RPMI8226 (cell line): ENCODE data around the gene CCL7.
"Not testable (repeated sequence)": the region's sequence is repeated elsewhere in the genome, so short reads cannot be mapped to it uniquely, and the experiment has no call there.

Experiments
- DNase-seq: peaks from one replicate; pipeline ENCODE4 v3.0.0-alpha.2; 2015

CCL7 gene

DNA sequence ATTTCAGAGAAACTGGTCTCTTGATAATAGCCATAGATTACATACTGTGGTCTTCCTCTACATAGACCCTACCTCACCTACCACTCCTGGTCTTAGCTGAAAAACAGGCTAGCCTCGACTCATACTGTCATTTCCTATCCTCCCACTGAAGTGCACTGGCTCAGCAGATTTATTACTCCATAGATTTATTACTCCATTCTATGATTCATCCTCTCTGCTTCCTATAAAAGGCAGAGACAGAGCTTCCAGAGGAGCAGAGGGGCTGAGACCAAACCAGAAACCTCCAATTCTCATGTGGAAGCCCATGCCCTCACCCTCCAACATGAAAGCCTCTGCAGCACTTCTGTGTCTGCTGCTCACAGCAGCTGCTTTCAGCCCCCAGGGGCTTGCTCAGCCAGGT lies at the start of gene CCL7:
CCL7 (plus strand) TSS at position 253 of the 400 bp plus-strand sequence; CDS start at position 323, 70 bp downstream.
- DNase-seq: no peak

DNA sequence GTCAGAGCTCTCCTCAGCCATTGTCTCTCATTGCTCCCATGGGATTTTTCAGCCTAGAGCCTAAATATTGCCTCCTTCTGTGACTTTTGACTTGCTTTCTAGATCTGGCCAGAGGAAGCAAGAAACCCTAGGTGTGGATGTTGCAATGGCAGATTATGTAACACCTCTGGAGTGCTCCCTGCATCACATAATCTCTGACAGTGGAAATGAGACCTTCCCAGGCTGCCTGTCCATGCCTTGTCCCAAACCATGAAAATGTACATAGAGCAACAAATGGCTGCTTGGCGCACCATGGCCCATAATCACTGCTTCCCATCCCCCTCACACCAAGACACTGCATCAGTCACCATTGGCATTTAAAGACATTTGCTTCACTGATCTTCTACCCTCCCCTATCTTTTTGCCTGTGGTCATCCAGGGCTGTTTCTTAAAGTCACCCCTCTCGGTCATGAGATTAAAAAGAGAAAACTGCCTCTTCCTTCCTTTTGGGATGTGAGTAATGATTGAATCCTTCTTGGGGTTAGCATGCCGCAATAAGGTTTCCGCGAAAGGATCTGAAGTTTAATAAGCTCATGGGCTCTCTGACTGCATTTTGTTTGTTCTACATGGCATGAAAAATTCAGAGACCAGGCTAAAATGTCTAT lies 49.1 kb upstream of the CCL7 start:
- no peak for DNase-seq

DNA sequence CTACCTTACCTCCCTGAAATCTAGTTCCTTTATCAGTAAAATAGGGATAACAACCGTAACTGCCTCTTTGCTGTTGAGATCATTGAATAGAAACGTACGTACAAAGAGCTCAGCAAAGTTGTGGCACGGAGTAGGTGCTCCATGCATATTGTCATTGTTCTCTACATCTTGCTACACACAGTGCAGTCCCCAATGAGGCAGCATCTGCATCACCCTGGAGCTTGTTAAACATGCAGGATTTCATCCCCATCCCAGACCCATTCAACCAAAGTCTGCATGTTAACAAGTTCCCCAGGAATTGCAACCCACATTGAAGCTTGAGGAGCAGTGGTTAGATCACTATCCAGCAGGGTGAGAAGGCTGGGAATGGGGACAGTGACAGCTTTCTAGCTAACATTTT lies 48.6 kb upstream of the CCL7 start:
- DNase-seq: no peak

DNA sequence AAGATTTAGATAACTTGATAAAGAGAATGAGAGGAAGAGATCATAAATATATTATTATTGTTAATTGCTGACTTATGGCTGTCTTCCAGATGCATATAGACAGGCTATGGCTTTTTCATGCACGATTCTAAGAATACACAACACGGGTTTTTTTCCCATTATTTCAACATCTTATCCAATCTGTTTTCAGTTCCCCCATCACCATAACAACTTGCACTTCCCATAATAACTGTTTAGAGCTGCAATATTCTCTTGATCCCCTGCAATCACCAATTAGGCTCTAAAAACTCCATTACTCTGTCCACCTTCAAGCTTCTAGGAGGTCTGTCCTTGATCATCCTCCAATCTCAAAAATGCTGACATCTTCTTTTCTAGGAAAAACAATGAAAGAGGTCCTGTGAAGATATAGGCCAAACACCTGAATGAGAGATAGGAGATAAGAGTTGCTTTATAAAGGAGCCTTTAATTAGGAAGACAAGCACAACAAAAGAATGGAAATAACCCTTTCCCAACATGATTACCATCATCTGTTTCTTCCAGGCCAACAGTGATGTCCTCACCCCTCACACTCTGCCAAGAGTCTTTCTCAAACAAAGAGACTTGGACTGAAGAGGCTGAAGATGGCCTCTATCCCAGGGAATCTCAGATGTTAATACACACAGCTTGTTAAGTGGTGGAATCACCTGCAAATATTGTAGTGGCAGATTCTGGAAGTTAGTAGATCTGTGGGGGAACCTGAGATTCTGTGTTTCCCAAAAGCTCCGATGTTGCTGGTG lies 47.1 kb upstream of the CCL7 start:
- DNase-seq: no peak

DNA sequence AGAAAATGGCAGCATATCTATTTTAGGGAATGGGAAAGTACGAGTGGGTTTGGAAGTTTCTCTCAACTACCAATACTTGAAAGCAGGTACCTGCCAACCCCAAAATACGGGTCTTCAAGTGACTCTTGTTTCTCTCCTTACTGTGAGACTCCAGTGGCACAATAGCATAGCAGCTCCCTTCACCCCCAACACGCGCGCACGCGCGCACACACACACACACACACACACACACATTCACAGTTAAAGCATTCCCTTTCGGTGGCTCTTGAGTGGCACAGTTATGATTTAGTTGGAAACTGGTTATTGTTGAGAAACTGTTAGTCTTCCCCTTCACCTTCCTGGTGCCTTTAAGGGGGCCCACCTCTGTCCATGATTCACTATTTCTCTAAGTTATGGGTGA lies 45.0 kb upstream of the CCL7 start:
- DNase-seq: no peak

DNA sequence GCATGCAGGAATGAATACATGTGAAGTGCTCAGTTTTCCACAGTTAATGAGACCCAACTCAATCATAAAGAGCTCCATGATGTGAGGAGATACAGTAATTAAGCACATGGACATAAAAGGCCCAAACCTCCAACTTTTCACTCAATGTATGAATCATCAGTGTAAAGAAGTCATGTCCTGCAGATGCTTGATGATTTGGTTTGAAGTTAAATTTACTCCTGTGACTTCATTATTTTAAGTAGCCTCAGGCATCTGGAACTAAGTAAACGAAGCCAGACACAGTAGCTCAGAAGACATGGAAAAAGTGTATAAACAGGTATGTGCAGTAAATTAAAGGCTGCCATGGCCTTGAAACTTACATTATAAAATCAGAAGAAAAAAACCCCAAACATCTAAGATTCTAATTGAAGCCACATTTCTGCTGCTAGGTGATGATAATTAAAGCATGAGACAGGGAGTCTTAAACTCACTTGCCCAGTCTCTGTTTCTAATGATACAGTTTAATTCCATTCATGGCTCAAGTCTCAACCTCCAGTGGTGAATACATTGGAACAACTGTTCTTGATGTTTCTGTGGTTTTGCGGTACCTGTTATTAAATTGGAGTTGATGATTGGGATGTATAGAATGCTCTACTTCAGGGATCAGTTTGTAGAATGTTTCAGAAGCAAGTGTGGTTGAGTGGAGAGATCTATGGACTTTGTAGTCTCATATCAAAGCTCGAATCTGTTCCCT lies 43.8 kb upstream of the CCL7 start:
- no peak for DNase-seq

DNA sequence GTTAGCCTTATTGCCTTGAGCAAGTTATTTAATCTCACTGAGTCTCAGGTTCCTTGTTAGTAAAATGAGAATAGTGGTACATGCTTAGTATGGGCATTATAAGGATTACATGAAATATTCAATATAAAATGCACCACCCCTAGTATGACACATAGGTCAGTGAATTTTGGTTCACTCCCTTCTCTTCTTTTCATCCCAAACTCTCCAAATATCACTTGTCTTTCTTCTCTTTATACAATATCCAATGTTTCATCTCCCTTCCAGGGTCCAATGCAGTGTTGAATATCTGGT lies 43.3 kb upstream of the CCL7 start:
- DNase-seq: no peak

DNA sequence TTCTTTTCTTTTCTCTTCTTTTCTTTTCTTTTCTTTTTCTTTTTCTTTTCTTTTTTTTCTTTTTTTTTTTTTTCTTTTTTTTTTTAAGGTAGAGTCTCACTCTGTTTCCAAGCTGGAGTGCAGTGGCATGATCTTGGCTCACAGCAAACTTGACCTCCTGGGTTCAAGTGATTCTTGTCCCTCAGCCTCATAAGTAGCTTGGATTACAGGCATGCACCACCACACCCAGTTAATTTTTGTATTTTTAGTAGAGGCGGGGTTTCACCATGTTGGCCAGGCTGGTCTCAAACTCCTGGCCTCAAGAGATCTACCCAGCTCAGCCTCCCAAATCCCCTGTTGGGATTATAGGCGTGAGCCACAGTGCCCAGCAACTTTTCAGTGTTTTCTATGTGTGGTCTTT lies 42.7 kb upstream of the CCL7 start:
- DNase-seq: not testable (repeated sequence)

DNA sequence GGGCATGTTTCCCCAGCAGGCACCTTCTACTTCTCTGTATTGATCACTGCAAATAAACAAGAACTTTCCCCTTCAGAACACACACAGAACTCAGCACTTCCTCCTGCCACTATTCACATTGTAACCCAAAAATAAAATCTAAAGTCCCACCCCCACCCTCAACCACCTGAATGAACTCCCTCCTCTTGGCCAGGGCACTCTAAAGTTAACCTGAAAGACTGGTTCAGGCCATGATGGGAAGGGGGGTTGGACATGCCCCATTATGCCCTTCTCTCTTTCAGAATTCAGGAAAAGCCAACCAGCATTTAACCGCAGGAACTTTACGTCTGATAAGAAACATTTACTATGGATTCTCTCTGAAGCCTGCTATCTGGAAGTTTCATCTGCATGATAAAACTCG lies 42.3 kb upstream of the CCL7 start:
- DNase-seq: no peak

DNA sequence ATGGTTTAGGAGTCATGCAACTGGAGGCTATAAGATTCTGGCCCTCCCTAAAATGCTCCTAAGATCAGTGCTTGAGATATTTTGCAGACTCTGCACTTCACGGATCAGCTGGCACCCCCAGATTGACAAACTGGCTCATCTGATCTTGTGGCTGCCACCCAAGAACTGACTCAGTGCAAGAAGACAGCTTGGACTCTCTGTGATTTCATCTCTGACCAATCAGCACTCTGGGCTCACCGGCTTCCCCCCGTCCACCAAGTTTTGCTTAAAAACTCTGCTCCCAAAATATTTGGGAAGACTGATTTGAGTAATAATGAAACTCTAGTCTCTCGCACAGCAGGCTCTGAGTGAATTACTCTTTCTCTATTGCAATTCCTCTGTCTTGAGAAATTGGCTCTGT lies 41.2 kb upstream of the CCL7 start:
- no peak for DNase-seq

DNA sequence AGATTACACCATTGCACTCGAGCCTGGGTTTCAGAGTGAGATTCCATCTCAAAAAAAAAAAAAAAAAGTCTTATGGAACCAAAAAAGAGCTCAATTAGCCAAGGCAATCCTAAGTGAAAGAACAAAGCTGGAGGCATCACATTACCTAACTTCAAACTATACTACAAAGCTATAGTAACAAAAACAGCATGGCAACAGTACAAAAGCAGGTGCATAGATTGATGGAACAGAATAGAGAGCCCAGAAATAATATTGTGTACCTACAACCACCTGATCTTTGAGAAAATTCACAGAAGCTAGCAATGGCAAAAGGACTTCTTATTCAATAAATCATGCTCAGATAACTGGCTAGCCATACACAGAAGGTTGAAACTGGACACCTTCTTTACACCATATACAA lies 39.7 kb upstream of the CCL7 start:
- no peak for DNase-seq

DNA sequence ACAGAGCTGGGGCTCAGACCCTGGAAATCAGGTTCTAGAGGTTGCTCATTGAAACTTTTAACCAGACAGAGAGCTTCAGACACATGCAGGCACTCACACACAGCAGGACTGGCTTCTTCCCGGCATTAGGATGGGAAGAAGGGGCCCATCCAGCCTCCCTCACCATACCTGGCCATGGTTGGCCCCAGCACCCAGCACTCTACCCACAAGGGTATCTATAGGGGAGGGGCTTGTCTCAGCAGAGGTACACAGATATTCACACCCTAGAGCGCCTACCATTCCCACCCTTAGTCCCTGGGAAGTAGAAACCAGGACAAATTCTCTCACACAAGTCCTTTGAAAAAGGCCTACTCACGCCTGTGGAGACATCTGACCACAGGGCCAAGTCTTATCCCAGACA lies 35.4 kb upstream of the CCL7 start:
- no peak for DNase-seq

DNA sequence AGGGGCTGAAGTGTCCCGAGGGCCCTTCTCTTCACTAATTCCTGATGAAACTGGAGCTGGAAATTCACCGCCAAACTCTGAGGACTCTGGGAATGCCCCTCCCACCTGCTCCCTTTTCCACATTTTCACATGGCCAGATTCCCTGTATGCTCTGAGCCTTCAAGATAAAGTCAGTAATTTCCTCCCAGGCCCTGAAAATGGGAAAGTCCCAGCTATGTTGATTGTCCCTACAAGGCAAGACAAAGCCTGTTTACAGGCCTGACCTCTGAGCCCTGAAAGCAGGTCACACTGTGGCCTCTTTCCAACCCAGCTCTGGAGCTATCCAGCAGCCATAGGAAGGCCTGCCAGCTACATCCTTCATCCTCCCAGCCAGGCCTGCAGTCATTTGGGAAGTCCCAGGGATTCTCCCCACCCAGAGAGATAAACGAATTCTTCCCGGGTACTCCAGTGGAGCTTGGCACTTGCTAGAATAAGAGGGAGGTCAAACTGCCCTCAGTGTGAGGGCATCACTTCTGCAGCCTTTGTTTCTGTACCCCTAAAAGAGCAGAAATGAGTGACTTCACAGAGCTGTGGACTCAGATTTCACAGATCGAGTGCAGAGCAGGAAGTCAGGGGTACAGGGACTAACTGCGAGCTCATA lies 34.5 kb upstream of the CCL7 start:
- DNase-seq: no peak

DNA sequence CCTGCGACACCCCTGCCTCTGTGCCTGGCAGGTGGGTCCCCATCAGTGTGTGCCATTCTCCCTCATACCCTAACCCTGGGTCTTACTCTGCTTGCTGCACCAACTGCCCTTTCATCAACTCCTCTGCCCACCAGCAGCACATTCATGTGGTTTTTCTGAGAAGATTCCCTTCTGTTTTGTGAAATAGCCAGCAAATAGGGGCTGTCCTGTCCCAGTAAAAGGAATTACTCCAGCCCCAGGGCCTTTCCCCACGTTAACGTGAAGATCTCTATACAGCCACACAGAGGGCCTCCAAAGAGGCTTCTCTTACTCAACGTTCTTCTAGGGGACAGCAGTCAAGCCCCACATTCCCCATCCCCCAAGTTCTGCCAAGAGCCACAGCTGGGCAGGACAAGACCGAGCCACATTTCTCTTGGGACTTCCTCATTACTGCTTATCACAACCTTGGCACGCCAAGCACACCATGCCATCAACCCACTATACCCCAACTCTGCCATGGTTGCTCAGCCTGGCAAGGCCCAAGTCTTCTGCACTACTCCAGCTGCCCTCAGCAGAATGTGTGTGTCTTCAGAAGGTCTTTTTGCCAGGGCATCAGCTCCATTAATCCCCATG lies 33.6 kb upstream of the CCL7 start:
- DNase-seq: no peak

DNA sequence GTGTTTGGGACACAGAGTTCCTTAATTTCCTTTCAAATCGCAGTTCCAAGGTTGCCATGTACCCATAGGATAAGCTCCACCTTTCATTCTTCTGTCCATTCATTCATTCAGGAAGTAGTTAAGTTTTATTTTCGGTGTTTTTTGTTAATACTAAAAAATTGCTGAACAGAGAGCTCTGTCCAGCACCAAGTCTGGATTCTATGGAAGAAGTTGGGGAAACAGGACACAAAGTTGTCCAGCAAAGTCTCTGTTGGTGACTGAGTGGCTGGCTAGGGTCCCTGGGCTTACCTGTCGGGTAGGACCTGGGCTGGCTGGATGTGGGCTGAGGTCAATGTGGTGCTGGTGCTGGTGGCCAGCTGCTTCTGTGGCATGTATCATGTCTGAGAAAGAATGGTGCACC lies 32.6 kb upstream of the CCL7 start:
- DNase-seq: no peak

DNA sequence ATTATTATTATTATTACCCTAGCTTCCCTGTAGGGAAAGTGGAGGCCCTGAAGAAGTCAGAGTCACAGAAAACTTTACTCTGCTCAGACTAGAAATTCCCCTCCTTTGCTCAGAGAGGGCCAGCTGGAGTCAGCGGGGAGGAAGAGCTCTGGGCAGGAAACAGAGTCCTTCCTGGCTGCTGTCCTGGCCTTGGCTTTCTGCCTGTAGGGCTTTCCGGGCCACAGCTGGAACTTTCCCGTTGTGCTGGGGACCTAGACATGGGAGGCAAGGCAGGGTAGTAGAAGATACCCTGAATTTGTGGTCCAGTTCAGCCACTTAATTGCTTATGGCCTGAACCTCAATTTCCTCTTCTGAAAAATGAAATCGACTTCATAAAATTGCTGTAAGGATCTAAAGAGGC lies 29.0 kb upstream of the CCL7 start:
- DNase-seq: no peak

DNA sequence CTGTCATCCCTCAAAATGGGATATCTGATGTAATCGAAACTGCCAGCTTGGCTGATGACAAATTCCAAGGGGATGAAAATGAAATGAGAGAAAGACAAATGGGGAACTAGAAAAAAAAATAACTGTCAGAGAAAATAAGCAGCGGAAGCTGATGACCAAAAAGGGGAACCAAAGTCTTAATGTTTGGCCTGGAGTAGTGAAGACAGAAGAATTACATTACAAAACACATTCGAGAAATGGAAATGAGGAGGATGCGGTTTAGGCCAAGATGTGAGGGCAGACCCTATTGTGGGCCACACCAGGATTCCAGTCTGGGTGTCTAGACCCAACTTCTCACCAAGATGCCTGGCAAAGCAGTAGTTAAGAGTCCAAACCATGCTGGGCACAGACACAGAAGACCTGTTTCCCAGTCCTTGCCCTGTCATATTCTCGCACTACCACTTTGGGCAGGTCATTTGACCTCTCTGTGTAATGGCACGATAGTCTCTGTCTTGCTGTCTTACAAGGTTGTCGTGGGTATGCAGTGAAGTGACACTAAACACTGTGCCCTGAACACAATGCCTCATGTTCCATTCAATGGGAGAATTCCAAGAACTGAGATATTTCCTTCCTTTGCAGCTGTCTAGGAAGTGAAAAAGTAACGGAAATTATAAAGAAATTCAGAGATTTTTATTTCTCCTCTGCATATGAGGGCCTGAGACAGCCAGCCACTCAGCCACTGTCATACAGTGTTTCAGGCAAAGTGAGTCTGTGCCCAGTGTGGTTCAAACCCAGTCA lies 27.2 kb upstream of the CCL7 start:
- no peak for DNase-seq

DNA sequence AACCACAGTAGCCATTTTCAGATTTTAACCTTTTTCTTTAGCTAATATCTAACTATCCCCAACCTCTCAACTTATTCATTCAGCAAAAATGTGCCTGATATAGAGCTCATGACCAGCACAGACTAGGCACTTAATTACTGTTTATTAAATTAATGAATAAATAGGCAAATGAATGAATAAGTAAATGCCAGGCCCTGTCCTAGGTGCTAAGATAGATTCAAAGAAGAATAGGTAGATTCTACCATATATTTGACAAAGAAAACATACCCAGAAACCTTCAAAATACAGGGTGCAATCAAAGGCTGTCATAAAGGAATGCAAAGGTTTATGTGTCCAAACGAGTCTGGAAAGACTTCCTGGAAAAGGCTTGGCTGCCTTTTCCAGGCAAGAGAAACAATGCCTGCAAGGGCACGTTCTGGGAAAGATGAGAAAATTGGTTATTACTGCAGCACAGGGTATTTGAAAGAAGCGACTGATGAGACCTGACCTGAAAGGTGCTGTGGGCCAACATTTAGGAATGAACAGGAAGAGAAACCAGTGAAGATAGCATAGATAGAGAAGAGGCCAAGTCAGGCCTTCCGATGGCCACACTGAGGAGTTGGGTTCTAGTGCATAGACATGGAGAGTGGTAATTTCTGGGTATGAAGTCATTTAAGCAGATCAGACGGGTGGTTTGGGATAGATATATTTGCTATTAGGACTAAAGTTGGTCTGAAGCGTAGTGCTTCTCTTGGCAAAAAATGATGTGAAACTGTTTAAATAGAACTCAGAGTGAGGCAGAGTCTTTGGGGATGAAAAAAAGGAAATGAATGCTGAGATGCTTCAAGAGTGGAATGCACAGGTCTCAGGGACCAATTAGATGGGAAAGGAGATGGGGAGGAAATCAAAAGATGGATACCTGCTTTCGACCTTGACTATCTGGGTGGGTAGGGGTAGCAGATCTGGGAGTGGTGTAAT lies 26.4 kb upstream of the CCL7 start:
- DNase-seq: no peak

DNA sequence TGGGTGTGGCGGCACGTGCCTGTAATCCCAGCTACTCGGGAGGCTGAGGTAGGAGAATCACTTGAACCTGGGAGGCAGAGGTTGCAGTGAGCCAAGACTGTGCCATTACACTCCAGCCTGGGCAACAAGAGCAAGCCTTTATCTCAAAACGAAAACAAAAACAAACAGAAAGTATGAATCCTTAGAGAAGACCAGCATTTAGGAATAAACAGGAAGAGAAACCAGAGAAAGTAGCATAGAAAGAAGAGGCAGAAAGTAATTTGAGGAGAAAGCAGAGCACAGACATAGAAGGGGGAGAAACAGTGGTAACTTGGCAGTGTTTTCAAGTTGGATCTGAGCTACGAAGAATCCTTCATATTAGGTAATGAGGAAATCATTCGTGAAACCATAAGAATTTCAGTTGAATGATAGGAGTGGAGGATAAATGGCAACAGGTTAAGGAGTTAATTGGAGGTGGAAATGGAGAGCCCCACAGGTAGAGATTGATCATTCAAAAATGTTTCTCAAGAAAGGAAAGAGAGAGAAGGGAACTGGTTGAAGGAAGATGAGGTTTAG lies 24.6 kb upstream of the CCL7 start:
- no peak for DNase-seq

DNA sequence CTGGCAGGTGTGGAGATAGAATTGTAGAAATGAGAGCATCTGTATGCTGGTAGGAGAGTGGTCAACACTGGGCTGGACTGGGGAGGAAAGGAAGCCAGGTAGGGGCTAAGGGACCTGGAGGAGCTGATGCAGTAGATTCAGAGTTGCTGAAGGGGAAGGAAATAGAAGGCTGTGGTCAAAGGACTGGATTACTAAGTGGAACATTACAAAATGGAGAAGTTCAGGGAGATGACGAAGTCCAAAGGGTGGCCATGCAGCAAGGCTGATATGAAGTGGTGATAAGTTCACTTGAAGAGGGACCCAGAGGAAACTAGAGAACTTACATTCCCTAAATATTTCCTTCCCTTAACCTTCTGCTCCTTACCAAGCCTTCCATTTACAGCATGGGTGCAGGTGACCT lies 23.6 kb upstream of the CCL7 start:
- no peak for DNase-seq

DNA sequence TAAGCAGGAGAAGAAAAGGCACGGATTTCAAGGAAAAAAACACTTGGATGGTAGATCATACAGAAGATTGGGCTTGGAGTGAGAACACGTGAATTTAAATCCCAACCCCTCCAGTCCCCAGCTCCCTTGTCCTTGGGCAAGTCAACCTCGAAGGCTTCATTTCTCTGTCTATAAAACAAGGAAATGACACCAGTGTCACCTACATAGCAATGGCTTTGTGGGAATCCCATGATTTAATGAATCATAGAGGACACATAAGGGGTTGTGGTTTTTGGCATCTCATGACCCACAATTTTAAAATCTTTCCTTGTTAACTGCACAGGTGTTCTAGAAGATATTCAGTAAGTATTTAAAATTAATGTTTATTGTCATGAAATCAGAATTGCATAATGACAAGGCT lies 23.1 kb upstream of the CCL7 start:
- no peak for DNase-seq
